Measurements from ENCODE around the gene C20orf96. TPM values are rescaled to one million over a fixed set of nuclear protein-coding genes. Genes with fewer than 3 reads are reported as not detected.

C20orf96 gene
- total RNA-seq, 1 experiment from 2014 or later: 2.0 TPM

DNA sequence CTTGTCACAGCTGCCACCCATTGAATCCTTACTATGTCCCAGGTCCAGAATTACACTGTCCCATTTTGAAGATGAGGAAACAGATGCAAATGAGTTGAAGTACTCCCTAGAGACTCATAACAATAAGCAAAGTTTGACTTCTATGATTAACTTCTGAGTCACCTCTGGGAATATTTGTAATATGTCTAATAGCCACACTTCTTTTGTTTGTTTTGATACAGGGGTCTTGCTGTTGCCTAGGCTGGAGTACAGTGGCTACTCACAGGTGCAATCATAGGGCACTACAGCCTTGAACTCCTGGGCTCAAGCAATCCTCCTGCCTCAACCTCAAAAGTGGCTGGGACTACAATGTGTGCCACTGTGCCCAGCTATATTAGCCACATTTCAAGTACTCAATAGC, 23.4 kb upstream of the C20orf96 start:
- DNase-seq: no peak
- H3K27me3 ChIP-seq (ENCODE audit: low read length): no peaks in the 10 kb centered on the region

DNA sequence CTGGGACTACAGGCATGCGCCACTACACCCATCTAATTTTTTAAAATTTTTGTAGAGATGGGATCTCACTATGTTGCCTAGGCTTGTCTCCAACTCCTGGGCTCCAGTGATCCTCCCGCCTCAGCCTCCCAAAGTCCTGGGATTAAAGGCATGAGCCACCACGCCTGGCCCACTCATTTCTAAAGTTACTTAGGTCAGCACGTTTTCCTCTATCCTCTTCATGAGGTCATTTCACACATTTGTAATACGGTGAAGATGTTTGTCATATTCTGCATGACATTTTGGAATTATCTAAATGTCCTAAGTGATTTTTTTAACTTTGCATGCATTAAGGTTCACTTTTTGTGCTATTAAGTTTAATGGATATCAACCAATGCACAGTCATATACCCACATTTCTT, 22.9 kb upstream of the C20orf96 start:
- H3K27me3 ChIP-seq (ENCODE audit: low read length): no peaks in the 10 kb centered on the region
- no peaks in the 10 kb centered on the region for H3K9me3 ChIP-seq (ENCODE audit: low read length)
- no peak for DNase-seq
- H3K4me3 ChIP-seq (ENCODE audit: low read length): no peak overlapping the region
- no peak overlapping the region for H2AFZ ChIP-seq (ENCODE audit: low read length)
- peaks cover 18% of the 10 kb centered on the region for H3K4me1 ChIP-seq (ENCODE audit: low read length)
- H3K79me2 ChIP-seq (ENCODE audit: low read length): no peaks in the 10 kb centered on the region
- H3K36me3 ChIP-seq (ENCODE audit: insufficient read depth, low read length): no peaks in the 10 kb centered on the region
- H3K4me2 ChIP-seq (ENCODE audit: low read depth, low read length, poor library complexity, severe bottlenecking): no peak overlapping the region
- no peaks in the 10 kb centered on the region for H4K20me1 ChIP-seq (ENCODE audit: insufficient read depth, low read depth, low read length)
- no peaks in the 10 kb centered on the region for H3K9me2 ChIP-seq (replicated peaks; ENCODE audit: insufficient read depth, low read length)
- H3K27ac ChIP-seq (ENCODE audit: low read length): no peak overlapping the region
- H3K9ac ChIP-seq (ENCODE audit: low read length): no peak overlapping the region

More for the DNA sequence above, 23.4 kb upstream of the C20orf96 start:
- H3K79me2 ChIP-seq (ENCODE audit: low read length): no peaks in the 10 kb centered on the region
- no peak overlapping the region for H3K4me2 ChIP-seq (ENCODE audit: low read depth, low read length, poor library complexity, severe bottlenecking)
- H4K20me1 ChIP-seq (ENCODE audit: insufficient read depth, low read depth, low read length): no peaks in the 10 kb centered on the region
- no peak overlapping the region for H3K27ac ChIP-seq (ENCODE audit: low read length)
- no peak overlapping the region for H3K4me3 ChIP-seq (ENCODE audit: low read length)
- peaks cover 18% of the 10 kb centered on the region for H3K4me1 ChIP-seq (ENCODE audit: low read length)
- no peaks in the 10 kb centered on the region for H3K9me3 ChIP-seq (ENCODE audit: low read length)
- no peak overlapping the region for H2AFZ ChIP-seq (ENCODE audit: low read length)
- H3K9ac ChIP-seq (ENCODE audit: low read length): no peak overlapping the region
- no peaks in the 10 kb centered on the region for H3K9me2 ChIP-seq (replicated peaks; ENCODE audit: insufficient read depth, low read length)
- H3K36me3 ChIP-seq (ENCODE audit: insufficient read depth, low read length): no peaks in the 10 kb centered on the region

DNA sequence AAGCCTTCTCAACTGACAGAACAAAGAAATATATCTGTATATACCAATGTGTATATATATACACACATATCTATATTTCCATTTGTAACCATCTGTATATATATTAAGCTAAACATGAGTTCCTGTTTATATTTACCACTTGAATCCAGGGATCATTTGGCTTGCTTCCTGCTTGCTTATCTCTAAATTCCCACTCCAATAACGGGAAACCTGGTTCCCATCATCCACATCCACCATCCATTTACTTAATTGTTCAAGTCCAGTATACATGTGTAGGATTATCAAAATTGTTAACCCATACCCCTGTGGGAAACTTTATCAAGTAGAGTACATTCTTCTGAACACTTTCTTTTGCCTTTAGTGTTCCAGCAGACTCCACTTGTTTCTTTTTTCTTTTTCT, 22.3 kb upstream of the C20orf96 start:
- no peaks in the 10 kb centered on the region for H4K20me1 ChIP-seq (ENCODE audit: insufficient read depth, low read depth, low read length)
- H3K9ac ChIP-seq (ENCODE audit: low read length): no peak overlapping the region
- no peaks in the 10 kb centered on the region for H3K27me3 ChIP-seq (ENCODE audit: low read length)
- H3K36me3 ChIP-seq (ENCODE audit: insufficient read depth, low read length): no peaks in the 10 kb centered on the region
- no peaks in the 10 kb centered on the region for H3K9me3 ChIP-seq (ENCODE audit: low read length)
- H3K4me2 ChIP-seq (ENCODE audit: low read depth, low read length, poor library complexity, severe bottlenecking): no peak overlapping the region
- H3K9me2 ChIP-seq (replicated peaks; ENCODE audit: insufficient read depth, low read length): no peaks in the 10 kb centered on the region
- H2AFZ ChIP-seq (ENCODE audit: low read length): no peak overlapping the region
- DNase-seq: no peak
- H3K27ac ChIP-seq (ENCODE audit: low read length): no peak overlapping the region
- H3K79me2 ChIP-seq (ENCODE audit: low read length): no peaks in the 10 kb centered on the region
- H3K4me1 ChIP-seq (ENCODE audit: low read length): peaks cover 18% of the 10 kb centered on the region
- H3K4me3 ChIP-seq (ENCODE audit: low read length): no peak overlapping the region

DNA sequence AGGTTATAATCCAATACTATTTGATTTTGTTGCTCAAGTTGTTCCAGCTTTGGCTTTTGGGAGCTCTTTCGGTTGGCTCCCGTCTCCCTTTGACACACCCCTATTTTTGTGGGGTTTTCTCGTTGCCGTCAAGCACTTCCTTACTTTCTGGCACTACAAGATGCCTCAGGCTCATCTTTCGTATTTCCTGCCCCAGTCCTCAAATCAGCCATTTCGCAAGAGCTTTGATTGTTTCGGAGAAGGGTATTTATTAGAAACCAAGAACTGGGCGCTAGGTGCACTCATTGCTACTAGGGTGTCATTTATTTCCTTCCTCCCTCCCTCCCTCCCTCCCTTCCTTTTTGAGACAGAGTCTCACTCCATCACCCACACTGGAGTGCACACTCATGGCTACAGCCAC, 21.5 kb upstream of the C20orf96 start:
- H3K27me3 ChIP-seq (ENCODE audit: low read length): no peaks in the 10 kb centered on the region
- no peaks in the 10 kb centered on the region for H3K9me2 ChIP-seq (replicated peaks; ENCODE audit: insufficient read depth, low read length)
- DNase-seq: no peak
- peaks cover 18% of the 10 kb centered on the region for H3K4me1 ChIP-seq (ENCODE audit: low read length)
- H3K36me3 ChIP-seq (ENCODE audit: insufficient read depth, low read length): no peaks in the 10 kb centered on the region
- no peak overlapping the region for H3K4me2 ChIP-seq (ENCODE audit: low read depth, low read length, poor library complexity, severe bottlenecking)
- H3K9ac ChIP-seq (ENCODE audit: low read length): no peak overlapping the region
- no peaks in the 10 kb centered on the region for H3K9me3 ChIP-seq (ENCODE audit: low read length)
- no peaks in the 10 kb centered on the region for H4K20me1 ChIP-seq (ENCODE audit: insufficient read depth, low read depth, low read length)
- H2AFZ ChIP-seq (ENCODE audit: low read length): no peak overlapping the region
- no peak overlapping the region for H3K4me3 ChIP-seq (ENCODE audit: low read length)
- no peaks in the 10 kb centered on the region for H3K79me2 ChIP-seq (ENCODE audit: low read length)
- no peak overlapping the region for H3K27ac ChIP-seq (ENCODE audit: low read length)

DNA sequence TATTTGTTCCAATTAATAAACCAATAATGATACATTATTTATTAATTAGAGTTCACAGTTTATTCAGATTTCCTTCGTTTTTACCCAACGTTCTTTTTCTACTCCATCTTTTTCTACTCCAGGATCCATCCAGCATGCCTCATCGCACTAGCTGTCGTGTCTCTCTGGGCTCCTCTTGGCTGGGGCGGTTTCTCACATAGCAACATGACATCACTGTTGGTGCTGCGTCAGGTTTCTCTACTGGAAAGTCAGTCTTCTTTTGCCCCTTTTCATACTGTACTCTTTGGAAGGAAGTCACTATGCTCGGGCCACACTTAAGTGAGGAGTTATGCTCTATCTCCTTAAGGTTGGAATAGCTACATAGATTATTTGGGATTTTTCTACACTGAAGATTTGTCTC, 21.1 kb upstream of the C20orf96 start:
- Histone ChIP-seq H3K27ac (ENCODE audit: low read length) (no peak overlapping the region), H3K4me1 (ENCODE audit: low read length) (peaks cover 18% of the 10 kb centered on the region), H3K4me2 (ENCODE audit: low read depth, low read length, poor library complexity, severe bottlenecking) (no peak overlapping the region), H3K9ac (ENCODE audit: low read length) (no peak overlapping the region), H3K27me3 (ENCODE audit: low read length) (no peaks in the 10 kb centered on the region), H3K9me3 (ENCODE audit: low read length) (no peaks in the 10 kb centered on the region), H3K36me3 (ENCODE audit: insufficient read depth, low read length) (no peaks in the 10 kb centered on the region), H2AFZ (ENCODE audit: low read length) (no peak overlapping the region), H3K9me2 (replicated peaks; ENCODE audit: insufficient read depth, low read length) (no peaks in the 10 kb centered on the region), H3K79me2 (ENCODE audit: low read length) (no peaks in the 10 kb centered on the region), H3K4me3 (ENCODE audit: low read length) (no peak overlapping the region), H4K20me1 (ENCODE audit: insufficient read depth, low read depth, low read length) (no peaks in the 10 kb centered on the region)
- no peak for DNase-seq

DNA sequence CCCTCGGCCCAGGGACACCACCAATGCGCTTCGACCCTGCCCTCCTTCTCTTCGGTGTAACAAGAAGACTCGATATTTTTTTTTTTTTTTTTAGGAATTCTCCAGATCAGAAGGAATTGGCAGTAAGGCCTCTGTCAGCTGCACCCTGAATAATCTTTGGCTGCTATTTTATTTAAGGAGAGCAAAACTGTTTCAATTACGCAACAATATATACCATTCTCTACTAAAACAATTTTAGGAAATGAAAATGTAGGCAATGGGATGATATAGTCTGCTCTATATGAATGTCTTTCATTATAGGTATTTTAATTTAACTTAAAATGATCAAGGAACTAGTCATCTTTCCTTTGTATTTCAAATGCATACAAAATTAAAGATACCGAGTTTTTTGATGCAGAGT, 20.1 kb upstream of the C20orf96 start:
- Histone ChIP-seq H3K9me3 (ENCODE audit: low read length) (no peaks in the 10 kb centered on the region), H3K27me3 (ENCODE audit: low read length) (no peaks in the 10 kb centered on the region), H4K20me1 (ENCODE audit: insufficient read depth, low read depth, low read length) (no peaks in the 10 kb centered on the region), H3K9ac (ENCODE audit: low read length) (no peak overlapping the region), H2AFZ (ENCODE audit: low read length) (no peak overlapping the region), H3K4me2 (ENCODE audit: low read depth, low read length, poor library complexity, severe bottlenecking) (peak overlapping the region; percentile 50), H3K79me2 (ENCODE audit: low read length) (no peaks in the 10 kb centered on the region), H3K4me1 (ENCODE audit: low read length) (peaks cover 18% of the 10 kb centered on the region), H3K4me3 (ENCODE audit: low read length) (no peak overlapping the region), H3K27ac (ENCODE audit: low read length) (no peak overlapping the region), H3K9me2 (replicated peaks; ENCODE audit: insufficient read depth, low read length) (no peaks in the 10 kb centered on the region), H3K36me3 (ENCODE audit: insufficient read depth, low read length) (no peaks in the 10 kb centered on the region)
- peak; percentile 34 for DNase-seq

DNA sequence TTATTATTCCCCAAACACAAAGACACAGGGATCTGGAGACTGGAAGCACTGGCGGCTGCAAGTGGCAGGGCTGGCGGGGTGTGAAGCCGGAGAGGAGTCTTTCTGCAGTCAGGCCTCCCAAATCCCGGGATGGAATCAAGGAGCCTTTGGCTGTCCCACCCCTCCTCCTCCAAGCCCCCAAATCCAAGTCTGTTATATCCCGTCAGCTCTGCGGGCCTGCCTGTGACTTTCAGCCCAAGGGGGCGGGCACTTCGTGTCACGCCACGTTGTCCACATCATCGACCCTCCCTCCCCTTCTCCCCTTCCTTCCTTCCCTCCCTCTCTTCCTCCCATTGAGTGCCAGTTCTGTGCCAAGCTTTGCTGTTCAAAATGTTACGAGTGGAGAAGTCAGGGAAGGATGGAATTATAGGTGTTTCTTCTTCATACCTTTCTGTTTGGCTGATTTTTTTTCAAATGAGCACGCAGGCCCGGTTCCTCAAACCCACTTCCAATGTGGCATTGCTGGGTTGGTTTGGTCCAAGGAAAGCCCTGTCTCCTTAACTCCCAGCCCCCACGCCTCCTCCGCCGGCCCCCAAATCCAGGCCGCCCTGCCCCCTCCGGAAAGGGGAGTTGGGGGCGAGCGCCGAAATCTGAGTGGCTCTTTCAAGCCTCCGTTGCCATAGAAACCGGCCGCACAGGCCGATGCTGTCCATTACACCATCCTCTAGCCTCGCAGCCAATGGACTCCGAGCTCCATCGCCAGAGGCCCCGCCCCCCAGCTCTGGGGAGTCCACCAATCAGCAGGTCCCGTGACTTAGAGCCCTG, 19.5 kb upstream of the C20orf96 start:
- H2AFZ ChIP-seq (ENCODE audit: low read length): no peak overlapping the region
- no peaks in the 10 kb centered on the region for H3K36me3 ChIP-seq (ENCODE audit: insufficient read depth, low read length)
- H3K27me3 ChIP-seq (ENCODE audit: low read length): no peaks in the 10 kb centered on the region
- no peak overlapping the region for H3K9ac ChIP-seq (ENCODE audit: low read length)
- H4K20me1 ChIP-seq (ENCODE audit: insufficient read depth, low read depth, low read length): no peaks in the 10 kb centered on the region
- H3K9me3 ChIP-seq (ENCODE audit: low read length): no peaks in the 10 kb centered on the region
- peak; percentile 94 for DNase-seq
- H3K4me2 ChIP-seq (ENCODE audit: low read depth, low read length, poor library complexity, severe bottlenecking): peak overlapping the region; percentile 50
- peaks cover 18% of the 10 kb centered on the region for H3K4me1 ChIP-seq (ENCODE audit: low read length)
- no peaks in the 10 kb centered on the region for H3K9me2 ChIP-seq (replicated peaks; ENCODE audit: insufficient read depth, low read length)
- H3K27ac ChIP-seq (ENCODE audit: low read length): no peak overlapping the region
- no peaks in the 10 kb centered on the region for H3K79me2 ChIP-seq (ENCODE audit: low read length)
- H3K4me3 ChIP-seq (ENCODE audit: low read length): no peak overlapping the region

DNA sequence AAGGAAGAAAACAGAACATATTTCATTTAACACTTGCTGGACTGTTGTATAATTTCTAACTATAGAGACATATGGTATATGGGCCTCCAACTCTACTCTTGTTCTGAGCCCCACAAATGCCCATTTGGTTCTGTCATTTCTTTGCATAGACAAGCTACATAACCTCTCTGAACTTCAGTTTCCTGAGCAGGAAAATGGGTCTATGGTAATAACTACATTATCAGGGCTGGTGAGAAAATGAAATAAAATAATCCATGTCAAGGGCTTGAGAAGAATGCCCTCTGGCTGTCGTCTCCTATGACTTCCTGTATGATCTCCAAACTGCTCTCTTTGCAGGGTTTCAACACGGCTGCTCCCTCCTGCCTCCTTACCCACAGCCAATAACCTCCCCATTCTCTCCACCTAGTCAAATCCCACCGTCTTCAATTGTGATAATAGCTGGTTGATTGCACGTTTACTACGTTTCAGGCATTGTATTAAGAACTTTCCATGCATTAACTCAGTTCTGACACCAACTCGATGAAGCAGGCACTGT, 18.8 kb upstream of the C20orf96 start:
- H3K4me2 ChIP-seq (ENCODE audit: low read depth, low read length, poor library complexity, severe bottlenecking): no peak overlapping the region
- peaks cover 18% of the 10 kb centered on the region for H3K4me1 ChIP-seq (ENCODE audit: low read length)
- H3K4me3 ChIP-seq (ENCODE audit: low read length): no peak overlapping the region
- no peaks in the 10 kb centered on the region for H3K36me3 ChIP-seq (ENCODE audit: insufficient read depth, low read length)
- H2AFZ ChIP-seq (ENCODE audit: low read length): no peak overlapping the region
- no peaks in the 10 kb centered on the region for H4K20me1 ChIP-seq (ENCODE audit: insufficient read depth, low read depth, low read length)
- H3K27ac ChIP-seq (ENCODE audit: low read length): no peak overlapping the region
- H3K9me2 ChIP-seq (replicated peaks; ENCODE audit: insufficient read depth, low read length): no peaks in the 10 kb centered on the region
- H3K79me2 ChIP-seq (ENCODE audit: low read length): no peaks in the 10 kb centered on the region
- H3K27me3 ChIP-seq (ENCODE audit: low read length): no peaks in the 10 kb centered on the region
- no peak overlapping the region for H3K9ac ChIP-seq (ENCODE audit: low read length)
- H3K9me3 ChIP-seq (ENCODE audit: low read length): no peaks in the 10 kb centered on the region
- peak; percentile 40 for DNase-seq

Measured in Karpas-422 (cell line).